CD4-positive, alpha-beta T cell treated with Interleukin-15 for 1 hour (primary cell): ENCODE results near the gene TRAPPC2L.
A peak's percentile ranks its signal among the peaks of the same experiment; 100 is the strongest.
"Not testable (repeated sequence)": the region's sequence is repeated elsewhere in the genome, so short reads cannot be mapped to it uniquely, and the experiment has no call there.

Experiments used
- DNase-seq: peaks from one replicate; pipeline ENCODE4 v3.0.0-alpha.2; 2020

The TRAPPC2L gene

DNA sequence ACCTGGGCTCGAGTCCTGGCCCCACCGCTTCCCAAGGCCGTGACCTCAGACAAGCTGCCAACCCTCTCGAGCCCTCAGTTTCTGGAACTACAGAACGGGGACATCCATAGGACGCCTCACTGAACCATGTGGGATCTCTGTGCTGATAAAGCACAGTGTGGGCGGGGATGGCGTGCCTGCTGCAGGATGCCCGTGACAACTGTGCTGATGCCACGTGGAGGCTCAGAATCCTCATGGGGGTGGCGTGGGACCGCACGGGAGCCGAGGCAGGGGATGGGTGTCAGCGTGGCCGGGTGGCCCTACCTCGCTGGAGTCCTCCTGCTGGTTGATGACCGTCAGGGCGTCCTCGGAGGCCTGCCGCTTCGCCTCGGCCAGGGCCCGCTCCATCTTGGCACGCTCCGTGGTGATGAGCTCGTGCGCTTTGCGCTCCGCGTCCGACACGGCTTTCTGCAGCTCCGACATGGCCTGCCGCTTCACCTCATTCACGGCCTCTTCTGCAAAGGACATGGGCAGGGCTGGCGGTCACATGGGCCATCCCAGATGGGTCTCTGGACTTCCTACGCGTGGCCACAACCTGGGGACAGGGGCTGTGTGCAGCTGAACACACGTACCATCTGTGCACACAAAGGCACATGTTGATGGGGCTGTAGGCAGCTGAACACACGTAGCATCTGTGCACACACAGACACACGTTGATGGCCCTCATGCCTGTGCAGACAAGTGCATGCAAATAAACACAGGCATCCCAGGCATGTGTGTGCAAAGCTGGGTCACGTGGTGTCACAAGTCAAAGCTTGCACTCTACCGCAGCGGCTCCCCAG is 22.2 kb downstream of the TRAPPC2L start:
- DNase-seq, result no peak

DNA sequence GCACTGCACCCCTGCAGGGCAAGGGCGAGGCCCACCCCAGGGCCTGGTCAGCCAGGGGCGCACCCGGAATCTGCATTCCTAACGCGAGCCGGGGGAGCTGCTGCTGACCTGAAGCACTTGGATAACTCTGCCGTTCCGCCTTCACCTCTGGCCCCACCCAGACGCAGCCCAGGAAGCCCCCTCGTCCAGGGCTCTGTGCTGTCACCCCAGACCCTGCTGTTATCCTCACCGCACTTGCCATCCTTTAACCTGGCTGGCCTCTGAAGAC is 22.8 kb downstream of the TRAPPC2L start:
- DNase-seq, result no peak

- no peak for DNase-seq
Measured at GRCh38 chr16:88880226-88881006, 23.5 kb downstream of the TRAPPC2L start.

- DNase-seq, result no peak
Measured at GRCh38 chr16:88881007-88881615, 24.2 kb downstream of the TRAPPC2L start.

- DNase-seq, result no peak
Measured at GRCh38 chr16:88881675-88882357, 24.9 kb downstream of the TRAPPC2L start.

DNA sequence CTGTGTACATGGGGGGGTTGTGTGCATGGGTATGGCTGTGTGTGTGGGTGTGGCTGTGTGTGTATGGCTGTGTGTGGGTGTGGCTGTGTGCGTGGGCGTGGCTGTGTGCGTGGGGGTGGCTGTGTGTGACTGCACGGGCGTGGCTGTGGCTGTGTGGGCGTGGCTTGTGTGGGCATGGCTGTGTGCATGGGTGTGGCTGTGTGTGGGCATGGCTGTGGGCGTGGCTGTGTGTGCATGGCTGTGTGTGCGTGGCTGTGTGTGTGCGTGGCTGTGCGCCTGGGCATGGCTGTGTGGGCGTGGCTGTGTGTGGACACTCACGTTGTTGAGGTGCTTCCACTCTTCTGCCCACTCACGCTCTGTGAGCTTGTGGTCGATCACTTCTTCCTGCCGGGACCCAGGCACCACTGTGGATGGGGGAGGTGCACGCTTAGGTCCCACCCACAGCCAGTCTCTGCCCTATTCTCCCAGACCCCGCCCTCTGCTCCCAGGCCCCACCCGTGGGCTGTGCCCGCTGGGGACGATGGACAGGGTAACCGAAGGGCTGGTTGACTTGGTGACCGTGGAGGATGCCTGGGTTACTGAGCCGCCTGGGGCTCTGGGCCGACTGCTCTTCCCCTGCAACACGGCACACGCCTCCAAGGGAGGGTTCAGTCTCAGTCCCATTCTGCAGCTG is 25.6 kb downstream of the TRAPPC2L start:
- peak; percentile 37 for DNase-seq

DNA sequence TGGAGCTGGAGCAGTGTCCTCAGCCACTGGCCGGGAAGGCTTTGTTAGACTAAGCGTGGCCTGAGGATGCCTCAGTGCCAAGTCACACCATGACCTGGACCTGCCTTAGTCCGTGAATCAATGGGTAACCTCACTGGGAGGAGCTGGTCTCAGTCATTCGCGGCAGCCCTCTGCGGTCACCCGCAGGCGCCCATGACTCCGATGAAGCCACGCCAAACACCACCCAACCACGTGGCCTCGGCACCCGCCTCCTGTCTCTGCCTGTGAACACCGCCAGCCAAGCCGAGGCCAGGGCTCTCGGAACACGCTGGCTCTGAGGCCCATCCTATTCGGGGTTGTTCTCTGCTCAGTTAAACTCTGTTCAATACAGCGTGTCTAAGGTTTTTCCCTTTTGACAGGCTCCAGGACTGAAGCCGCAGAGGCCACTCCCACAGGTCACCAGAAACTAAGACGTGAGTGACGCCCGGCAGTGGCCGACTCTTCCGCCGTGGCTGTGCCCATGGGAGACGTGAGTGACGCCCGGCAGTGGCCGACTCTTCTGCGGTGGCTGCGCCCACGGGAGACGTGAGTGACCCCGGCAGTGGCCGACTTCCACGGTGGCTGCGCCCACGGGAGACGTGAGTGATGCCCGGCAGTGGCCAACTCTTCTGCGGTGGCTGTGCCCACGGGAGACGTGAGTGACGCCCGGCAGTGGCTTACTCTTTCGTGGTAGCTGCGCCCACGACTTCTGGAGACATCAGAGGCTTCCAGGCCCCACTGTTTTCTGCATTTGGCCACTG is 26.4 kb downstream of the TRAPPC2L start:
- no peak for DNase-seq

DNA sequence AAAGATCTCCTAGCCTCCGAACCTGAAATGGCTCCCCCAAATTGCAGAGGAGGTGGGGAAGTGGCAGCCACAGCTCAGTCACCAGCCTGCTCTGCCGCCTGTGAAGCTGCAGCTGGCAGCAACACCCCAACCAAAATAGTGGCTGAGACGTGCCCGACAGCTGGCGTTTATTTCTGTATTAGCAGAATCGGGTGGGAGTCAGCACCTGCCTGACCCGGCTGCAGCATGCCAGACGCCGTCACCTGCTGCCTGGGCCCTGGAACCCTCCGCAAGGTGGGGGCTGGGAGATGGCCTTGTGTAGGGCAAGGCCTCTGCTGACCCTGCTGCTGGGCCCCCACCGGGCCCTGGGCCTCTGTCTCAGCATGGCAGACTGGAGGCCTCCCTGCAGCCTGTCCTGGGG is 27.0 kb downstream of the TRAPPC2L start:
- no peak for DNase-seq

GRCh38 chr16:88884569-88885271 is 27.8 kb downstream of the TRAPPC2L start:
- no peak for DNase-seq

DNA sequence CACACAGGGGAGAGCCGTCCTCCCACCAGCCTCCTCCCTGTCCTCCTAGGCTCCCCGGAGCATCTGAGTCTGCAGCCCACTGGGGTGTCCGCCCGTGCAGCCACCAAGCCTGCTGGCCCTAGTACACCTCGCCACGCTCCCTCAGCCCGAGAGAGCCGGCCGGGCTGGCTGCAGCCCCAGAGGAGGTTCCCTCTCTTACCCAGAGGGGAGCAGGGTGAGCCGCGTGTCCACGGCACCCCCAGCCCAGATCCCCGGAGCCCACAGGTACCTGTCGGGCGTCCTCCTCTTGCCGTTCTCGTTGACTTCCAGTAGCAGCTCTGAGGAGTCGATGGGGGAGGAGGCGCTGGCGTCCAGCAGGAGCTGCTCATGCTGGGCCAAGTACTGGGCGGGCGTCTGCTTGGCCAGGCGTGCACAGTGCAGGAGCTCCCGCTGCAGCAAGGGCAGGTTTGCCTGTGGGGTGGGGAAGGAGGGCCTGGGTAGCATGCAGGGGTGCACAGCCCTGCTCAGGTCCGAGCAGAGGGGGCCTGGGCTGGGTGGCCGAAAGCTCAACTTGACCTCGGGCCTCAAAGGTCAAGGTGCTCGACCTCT is 28.9 kb downstream of the TRAPPC2L start:
- DNase-seq, result no peak

DNA sequence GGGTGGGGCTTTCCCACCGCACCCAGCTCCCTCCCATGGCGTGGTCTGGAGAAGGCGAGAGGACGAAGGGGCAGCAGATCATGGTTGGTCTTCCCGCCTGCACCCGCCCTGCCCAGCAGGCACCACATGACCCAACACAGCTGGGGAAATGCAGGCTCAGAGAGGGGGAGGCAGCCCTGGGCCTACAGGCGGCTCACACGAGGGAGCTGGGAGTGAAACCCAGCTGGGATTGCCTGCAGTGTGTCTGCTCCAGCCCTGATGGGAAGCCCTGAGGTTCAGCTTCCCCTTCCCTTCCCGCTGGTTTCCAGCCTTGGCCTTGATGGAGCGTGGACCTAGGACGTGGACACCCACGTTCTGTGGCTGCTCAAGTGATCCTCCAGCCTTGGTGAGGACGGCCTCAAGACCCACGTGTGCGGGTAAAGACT is 29.5 kb downstream of the TRAPPC2L start:
- DNase-seq, result no peak

GRCh38 chr16:88886845-88887521 is 30.1 kb downstream of the TRAPPC2L start:
- no peak for DNase-seq

DNA sequence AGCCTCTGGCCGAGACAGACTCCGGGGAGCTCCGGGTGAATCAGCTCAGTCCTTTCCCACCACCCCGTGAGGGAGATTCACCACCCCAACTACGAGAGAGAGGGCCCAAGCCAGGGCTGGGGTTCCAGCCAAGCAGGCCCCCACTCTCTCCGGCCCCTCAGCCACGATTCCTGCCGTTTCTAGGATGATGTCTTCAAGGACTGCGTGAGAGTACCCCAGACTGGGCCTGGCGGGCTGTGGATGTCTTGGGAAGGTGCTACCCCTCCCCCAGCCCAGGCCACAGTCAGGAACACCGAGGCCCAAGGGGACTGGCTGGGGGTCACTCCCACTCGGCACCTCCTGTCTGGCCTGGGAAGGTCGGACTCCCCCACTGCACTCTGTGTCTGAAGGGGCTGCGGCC is 31.1 kb downstream of the TRAPPC2L start:
- no peak for DNase-seq

DNA sequence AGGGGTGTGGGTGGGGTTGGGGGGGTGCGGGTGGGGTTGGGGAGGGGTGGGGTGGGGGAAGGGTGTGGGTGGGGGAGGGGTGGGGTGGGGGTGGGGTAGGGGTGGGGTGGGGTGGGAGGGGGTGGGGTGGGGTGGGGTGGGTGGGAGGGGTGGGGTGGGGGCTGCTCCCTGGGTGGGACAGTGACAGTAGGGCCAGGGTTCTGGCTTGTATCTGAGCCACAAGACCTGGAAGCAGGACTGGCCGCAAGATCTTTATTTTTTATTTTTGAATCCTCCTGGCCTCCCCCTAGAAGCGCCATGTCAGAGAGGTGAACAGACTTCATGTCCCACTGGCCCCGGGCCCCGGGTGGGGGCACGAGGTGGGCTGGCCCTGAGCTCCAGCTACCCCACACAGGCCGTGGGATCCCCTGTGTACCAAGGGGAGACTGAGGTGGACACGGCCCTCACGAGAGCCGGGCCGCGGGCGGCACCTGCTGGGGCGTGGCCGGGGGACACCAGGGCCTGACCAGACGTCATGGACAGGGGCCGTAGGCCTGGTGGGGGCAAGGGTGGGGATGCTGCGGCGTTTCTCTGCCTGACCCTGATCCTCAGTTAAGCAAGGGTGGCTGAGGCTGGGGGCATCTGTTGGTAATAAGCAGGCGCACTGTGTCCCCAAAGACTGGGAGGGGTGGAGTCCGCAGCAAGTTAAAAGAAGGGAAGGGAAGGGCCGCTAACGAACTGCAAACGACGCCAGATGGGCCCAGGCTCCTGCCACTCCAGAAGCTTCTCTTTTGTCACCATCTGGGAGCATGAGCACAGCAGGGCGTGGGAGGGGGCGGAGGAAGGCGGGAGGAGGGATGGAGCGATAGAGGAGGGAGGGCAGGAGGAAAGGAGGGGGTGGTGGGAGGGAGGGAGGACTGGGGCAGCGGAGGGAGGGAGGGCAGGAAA is 31.8 kb downstream of the TRAPPC2L start:
- no peak for DNase-seq

DNA sequence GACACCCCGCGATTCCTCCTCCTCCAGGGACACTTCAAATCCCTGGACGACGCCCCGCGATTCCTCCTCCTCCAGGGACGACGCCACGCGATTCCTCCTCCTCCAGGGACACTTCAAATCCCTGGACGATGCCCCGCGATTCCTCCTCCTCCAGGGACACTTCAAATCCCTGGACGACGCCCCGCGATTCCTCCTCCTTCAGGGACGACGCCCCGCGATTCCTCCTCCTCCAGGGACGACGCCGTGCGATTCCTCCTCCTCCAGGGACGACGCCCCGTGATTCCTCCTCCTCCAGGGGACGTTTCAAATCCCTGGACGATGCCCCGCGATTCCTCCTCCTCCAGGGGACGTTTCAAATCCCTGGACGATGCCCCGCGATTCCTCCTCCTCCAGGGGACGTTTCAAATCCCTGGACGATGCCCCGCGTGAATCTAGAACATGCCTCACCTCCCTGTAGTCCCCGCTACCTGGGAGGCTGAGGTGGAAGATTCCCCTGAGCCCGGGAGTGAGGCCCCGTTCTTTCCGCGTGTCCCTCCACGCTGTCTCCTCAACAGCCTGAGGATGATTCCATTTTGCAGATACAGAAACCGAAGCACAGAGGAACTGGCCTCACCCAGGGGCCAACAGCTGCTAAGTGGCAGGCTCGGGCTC is 32.9 kb downstream of the TRAPPC2L start:
- not testable (repeated sequence) for DNase-seq

GRCh38 chr16:88891083-88891482 is 34.2 kb downstream of the TRAPPC2L start:
- no peak for DNase-seq

DNA sequence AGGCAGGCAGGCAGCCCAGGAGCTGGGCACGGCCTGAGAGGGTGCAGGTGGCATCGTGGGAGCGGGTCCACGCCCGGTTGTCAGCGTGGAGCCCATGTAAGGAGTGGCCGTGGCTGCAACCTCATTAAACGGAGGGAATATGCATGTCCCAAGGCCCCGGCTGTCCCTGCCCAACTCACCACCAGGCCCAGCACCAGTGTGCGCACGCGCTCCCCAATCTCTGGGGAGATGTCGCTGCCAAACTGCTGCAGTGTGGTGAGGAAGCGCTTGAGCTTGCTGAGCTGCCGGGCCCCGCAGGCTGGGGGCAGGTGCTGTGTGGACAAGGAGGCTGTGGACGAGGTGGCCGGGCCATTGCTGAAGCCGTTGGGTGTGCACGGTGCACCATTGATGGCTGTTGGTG is 35.1 kb downstream of the TRAPPC2L start:
- DNase-seq, result no peak

DNA sequence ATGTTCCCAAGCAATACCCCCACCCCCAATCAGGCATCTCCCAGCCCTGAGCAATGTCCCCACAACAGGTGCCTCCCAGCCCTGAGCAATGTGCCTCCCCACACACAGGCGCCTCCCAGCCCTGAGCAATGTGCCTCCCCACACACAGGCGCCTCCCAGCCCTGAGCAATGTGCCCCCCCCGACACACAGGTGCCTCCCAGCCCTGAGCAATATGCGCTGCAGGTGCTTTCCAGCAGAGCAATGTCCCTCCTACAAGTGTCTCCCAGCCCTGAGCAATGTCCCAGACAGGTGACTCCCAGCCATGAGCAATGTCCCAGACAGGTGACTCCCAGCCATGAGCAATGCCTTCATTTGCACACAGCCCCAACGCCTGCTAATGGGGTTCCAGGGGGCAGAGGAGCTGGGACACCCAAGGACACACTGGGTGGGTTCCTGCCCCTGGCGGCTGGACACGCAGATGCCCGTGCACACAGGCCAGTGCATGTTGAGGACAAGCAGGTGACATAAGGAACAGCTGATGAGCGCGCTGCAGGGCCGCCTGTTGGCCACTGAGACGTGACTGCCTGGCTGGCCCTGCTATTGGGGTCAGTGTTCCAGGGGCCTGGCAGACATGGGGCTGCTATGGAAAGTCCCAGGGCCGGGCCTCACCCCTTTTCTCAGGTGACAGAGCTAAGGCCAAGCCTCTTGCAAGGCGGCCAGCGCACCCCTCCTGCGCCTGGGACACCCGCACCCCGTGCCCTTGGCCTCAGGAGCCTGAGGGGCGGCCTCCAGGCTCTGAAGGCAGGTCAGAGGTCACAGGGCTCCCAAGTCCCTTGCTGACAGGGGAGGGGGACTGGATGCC is 36.4 kb downstream of the TRAPPC2L start:
- no peak for DNase-seq
